ENCODE measurements around the gene ENPP7. TPM values are rescaled to one million over a fixed set of nuclear protein-coding genes. Genes with fewer than 3 reads are reported as not detected.

The ENPP7 gene
- total RNA-seq, 1 experiment from 2014 or later = not detected

- no peak overlapping the region; the same call in 1 of the 2 replicates for H3K27ac ChIP-seq (ENCODE audit: low read depth, low read length)
- ATAC-seq = no peak
- RAD21 ChIA-PET (ENCODE audit: low non-redundant PET in 1 of 2, low total read pairs in 2 of 2, uncharacterized antibody in 2 of 2, unreplicated experiment in 2 of 2) = interaction anchor here in 1 of 2 experiments (0.6 kb wide), 1 partner anchor 31 kb away, joined by 3 read pairs; no protein-coding TSS in a partner anchor
- no peaks in the 10 kb centered on the region for H4K20me1 ChIP-seq (ENCODE audit: insufficient read depth)
- DNase-seq (ENCODE audit: low read depth, low spot score) = no peak
- BruUV-seq (replicated peaks) = no TSS peak
- H3K9me2 ChIP-seq (ENCODE audit: insufficient read depth) = no peaks in the 10 kb centered on the region
- no peak overlapping the region for H2AFZ ChIP-seq (ENCODE audit: low read depth, low read length, poor library complexity, severe bottlenecking)
- H3K9me3 ChIP-seq (ENCODE audit: control insufficient read depth in 1 of 2, insufficient read depth in 1 of 2, low read depth in 1 of 2, low read length in 2 of 2) = no peaks in the 10 kb centered on the region
- H3K9ac ChIP-seq (ENCODE audit: low read length) = no peak overlapping the region
- CTCF ChIA-PET = interaction anchor here (0.6 to 1.4 kb wide), 2 partner anchors 36 to 82 kb away, joined by 3 to 4 read pairs; no protein-coding TSS in a partner anchor
- POLR2A ChIA-PET = no interaction called here
- H3K4me1 ChIP-seq (ENCODE audit: control insufficient read depth in 1 of 2, insufficient read depth in 2 of 2, low read length in 2 of 2) = no peaks in the 10 kb centered on the region; a peak in 1 of 4 replicates
- intact Hi-C loops (cut with micrococcal nuclease) = loop anchor here (5.0 kb wide), 3 partner anchors 95 to 520 kb away; partner anchors contain the start of gene RBFOX3
- H3K36me3 ChIP-seq (ENCODE audit: control insufficient read depth in 1 of 2, insufficient read depth in 2 of 2, low read length in 2 of 2) = no peaks in the 10 kb centered on the region
- TF ChIP-seq CEBPB (IDR thresholded peaks at IDR 0.05; ENCODE audit: low read depth) = no peak
- TF ChIP-seq CTCF (IDR thresholded peaks at IDR 0.05 in 2 of 3, conservative IDR thresholded peaks at IDR 0.05 in 1 of 3; ENCODE audit: borderline replicate concordance in 1 of 3, insufficient read depth in 1 of 3, low read depth in 2 of 3, low read length in 2 of 3) = no peak
- TF ChIP-seq SIN3A (IDR thresholded peaks at IDR 0.05; ENCODE audit: low read depth) = no peak
- TF ChIP-seq ZBTB33 (IDR thresholded peaks at IDR 0.05; ENCODE audit: extremely low read depth, insufficient replicate concordance, low read length) = no peak
- no peak for TF ChIP-seq YY1 (IDR thresholded peaks at IDR 0.05; ENCODE audit: extremely low read depth, insufficient replicate concordance, low read depth, low read length)
- no peak for TF ChIP-seq POLR2A (IDR thresholded peaks at IDR 0.05; ENCODE audit: borderline replicate concordance, extremely low read depth, insufficient read depth, insufficient read length)
- TF ChIP-seq EZH2 (IDR thresholded peaks at IDR 0.05) = no peak
- no peak for TF ChIP-seq RAD21 (IDR thresholded peaks at IDR 0.05; ENCODE audit: low read depth)
- no peak for TF ChIP-seq EZH2phosphoT487 (IDR thresholded peaks at IDR 0.05; ENCODE audit: borderline replicate concordance)
- TF ChIP-seq SP1 (IDR thresholded peaks at IDR 0.05; ENCODE audit: low read depth) = no peak
- no peak for TF ChIP-seq FOSL1 (IDR thresholded peaks at IDR 0.05; ENCODE audit: low read depth)
- no peak overlapping the region for H3K4me3 ChIP-seq (replicated peaks in 1 of 2; ENCODE audit: low read depth in 1 of 2, low read length in 2 of 2)
- no peaks in the 10 kb centered on the region for H3K79me2 ChIP-seq (ENCODE audit: insufficient read depth, low read length)
- H3K4me2 ChIP-seq (ENCODE audit: low read length) = no peak overlapping the region
- no peaks in the 10 kb centered on the region for H3K27me3 ChIP-seq (ENCODE audit: insufficient read depth, low read length)
Measured at GRCh38 chr17:79706931-79707850, 23.6 kb upstream of the ENPP7 start.
